ENCODE measurements around the gene ATP2A3. TPM values are rescaled to one million over a fixed set of nuclear protein-coding genes. Genes with fewer than 3 reads are reported as not detected.

Gene ATP2A3
- total and polyA plus RNA-seq, 8 donors: 5.8 to 53.5 (median 7.4) TPM

DNA sequence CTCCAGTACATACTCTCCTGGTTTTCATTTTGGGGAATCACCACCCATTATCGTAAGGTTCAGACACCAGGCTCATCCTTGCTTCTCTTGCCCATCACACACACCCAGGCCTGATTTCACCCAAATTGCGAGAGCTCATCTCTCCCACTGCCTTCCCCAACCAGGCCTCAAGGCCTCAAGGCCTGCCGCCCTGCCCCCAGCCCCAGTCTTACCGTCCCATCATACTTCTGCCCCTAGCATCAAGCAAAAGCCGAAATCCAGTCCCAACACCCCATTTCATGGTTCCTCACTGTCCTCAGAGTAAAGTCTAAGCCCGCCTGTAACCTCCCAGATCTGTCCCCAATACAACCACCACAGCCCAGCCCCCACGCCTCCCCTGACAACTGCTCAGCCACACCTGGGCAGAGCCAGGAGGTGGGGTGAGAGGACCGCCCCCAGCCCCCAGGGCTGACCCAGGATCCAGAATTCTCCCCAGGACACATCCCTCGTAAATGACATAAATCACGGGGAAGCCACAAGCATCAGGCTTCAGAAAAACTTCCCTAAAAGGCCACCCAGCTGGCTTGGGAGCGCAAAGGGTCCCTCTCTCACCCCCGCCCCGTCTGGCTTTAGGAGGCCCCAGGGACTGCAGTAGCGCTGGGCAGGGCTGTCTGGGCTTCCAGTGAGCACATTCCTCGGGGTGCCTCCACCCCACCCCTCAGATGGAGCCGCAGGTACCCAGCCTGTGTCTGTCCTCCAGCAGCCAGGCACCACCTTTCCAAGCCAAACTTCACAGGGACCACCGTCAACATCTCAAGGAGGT is 38.4 kb downstream of the ATP2A3 start:
- no peak for DNase-seq
- Histone ChIP-seq H3K36me3 (peaks cover 0 to 53% of the 10 kb centered on the region in 2 donors), H3K4me1 (no peaks in the 10 kb centered on the region), H3K4me3 (no peak overlapping the region), H3K27me3 (no peaks in the 10 kb centered on the region), H3K27ac (no peak overlapping the region), H3K9me3 (no peaks in the 10 kb centered on the region)
- TF ChIP-seq, protein P1, sequence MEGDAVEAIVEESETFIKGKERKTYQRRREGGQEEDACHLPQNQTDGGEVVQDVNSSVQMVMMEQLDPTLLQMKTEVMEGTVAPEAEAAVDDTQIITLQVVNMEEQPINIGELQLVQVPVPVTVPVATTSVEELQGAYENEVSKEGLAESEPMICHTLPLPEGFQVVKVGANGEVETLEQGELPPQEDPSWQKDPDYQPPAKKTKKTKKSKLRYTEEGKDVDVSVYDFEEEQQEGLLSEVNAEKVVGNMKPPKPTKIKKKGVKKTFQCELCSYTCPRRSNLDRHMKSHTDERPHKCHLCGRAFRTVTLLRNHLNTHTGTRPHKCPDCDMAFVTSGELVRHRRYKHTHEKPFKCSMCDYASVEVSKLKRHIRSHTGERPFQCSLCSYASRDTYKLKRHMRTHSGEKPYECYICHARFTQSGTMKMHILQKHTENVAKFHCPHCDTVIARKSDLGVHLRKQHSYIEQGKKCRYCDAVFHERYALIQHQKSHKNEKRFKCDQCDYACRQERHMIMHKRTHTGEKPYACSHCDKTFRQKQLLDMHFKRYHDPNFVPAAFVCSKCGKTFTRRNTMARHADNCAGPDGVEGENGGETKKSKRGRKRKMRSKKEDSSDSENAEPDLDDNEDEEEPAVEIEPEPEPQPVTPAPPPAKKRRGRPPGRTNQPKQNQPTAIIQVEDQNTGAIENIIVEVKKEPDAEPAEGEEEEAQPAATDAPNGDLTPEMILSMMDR (IDR thresholded peaks at IDR 0.05): no peak
- intact Hi-C loops (cut with DNase I): no loop called here
- ATAC-seq: no peak

DNA sequence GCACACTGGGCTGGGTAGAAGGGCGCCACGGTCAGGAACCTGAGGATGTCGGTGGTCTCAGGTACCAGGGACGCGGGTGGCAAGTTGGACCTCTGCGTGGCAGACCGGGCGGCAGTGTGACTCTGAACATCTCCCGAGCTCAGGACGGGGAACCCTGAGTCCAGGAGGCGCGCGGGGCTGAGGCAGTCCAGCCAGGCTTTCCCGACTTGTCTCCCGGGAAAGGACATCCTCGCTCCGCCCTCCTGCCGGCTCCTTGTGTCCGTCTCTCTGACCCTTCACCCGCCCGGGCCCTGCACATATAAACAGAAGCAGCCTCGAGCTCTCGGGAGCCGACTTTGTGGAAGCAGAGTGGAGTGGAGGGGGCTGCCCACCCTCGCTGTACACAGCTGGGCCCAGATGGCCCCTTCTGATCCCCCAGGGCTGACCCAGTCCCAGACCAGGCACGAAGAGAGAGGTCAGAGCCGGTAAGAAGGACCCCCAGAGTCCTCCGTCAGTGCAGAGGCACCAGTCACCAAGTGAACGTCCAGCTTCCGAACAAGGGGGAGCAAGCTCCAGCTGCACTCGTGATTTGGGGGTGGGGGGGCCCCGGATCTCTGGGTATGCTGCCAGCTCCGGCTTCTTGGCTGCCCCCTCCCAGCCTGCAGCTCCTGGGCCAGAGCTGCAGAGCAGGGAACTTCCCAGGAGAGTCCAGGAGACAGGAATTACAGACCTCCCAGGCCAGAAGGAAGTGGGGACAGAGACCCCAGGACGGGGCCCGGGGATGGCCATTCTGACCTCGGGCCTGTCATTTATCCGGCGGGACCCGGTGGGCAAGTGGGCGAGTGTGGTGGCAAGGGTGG is 39.5 kb downstream of the ATP2A3 start:
- ATAC-seq (no peak), DNase-seq (no peak)
- TF ChIP-seq, protein P1 (IDR thresholded peaks at IDR 0.05): no peak
- Histone ChIP-seq H3K27ac (no peak overlapping the region), H3K4me3 (no peak overlapping the region), H3K27me3 (no peaks in the 10 kb centered on the region), H3K4me1 (no peaks in the 10 kb centered on the region), H3K9me3 (no peaks in the 10 kb centered on the region), H3K36me3 (peaks cover 0 to 48% of the 10 kb centered on the region in 2 donors)
- intact Hi-C loops (cut with DNase I): no loop called here

DNA sequence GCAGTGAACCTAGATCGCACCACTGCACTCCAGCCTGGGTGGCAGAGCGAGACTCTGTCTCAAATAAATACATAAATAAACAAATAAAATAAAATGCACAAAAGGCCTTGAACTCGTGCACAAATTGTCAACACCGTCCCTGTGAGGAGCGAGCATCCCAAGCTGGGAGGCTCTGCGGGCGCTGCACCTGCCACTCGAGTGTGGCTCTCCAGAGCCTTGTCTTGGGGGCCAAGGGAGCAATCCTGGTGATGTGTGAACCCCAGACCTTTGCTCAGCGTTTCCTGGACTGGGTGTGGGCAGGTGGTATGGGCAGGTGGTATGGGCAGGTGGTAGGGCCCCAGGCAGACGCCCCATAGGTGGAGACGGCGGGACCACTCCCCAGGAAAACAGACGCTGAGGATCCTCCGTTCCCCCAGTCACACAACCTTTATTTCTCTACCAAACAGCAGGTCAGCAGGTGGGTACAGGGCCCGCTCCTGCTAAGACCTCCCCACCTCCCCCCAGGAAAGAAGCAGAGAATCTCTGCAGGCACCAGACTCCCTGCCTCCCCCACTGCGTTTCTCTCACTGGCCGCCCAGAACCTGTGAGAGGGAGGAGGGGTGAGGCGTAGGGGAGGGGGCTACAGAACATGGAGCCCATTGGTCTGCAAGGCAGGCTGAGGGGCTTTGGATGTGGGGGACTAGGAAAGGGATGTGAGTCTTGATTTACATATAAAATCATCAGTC is 40.6 kb downstream of the ATP2A3 start:
- Histone ChIP-seq H3K9me3 (no peaks in the 10 kb centered on the region), H3K4me3 (no peak overlapping the region), H3K36me3 (peaks cover 0 to 40% of the 10 kb centered on the region in 2 donors), H3K27me3 (no peaks in the 10 kb centered on the region), H3K4me1 (no peaks in the 10 kb centered on the region), H3K27ac (no peak overlapping the region)
- ATAC-seq (no peak), DNase-seq (no peak)
- TF ChIP-seq, protein P1 (IDR thresholded peaks at IDR 0.05): no peak
- intact Hi-C loops (cut with DNase I): no loop called here

DNA sequence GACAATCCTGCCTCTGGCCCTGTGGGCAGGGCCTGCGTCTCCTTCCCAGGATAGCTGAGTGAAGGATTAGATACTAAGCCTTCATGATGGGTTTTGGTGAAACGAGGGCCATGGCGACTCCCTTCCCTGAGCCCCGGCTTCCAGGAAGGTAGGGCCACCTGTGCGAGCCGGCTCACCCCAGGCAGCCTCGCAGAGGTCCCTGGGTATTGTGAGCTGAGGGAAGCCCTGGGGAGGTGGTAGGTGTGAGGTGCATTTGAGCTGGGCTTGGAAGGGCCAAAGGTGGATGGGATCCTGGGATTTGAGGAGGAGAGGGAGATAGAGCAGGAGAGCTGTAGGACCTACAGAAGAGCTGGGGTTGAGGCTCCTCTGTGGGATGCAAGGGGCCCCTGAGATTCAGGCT is 41.5 kb downstream of the ATP2A3 start:
- ATAC-seq: no peak
- TF ChIP-seq, protein P1 (IDR thresholded peaks at IDR 0.05): no peak
- Histone ChIP-seq H3K4me1 (no peaks in the 10 kb centered on the region), H3K27me3 (no peaks in the 10 kb centered on the region), H3K27ac (no peak overlapping the region), H3K9me3 (no peaks in the 10 kb centered on the region), H3K36me3 (peaks cover 0 to 31% of the 10 kb centered on the region in 2 donors), H3K4me3 (no peak overlapping the region)
- no peak for DNase-seq
- intact Hi-C loops (cut with DNase I): no loop called here

Measured in left lung (tissue), 10 donors.